HG03442 (cell line): Measurements from ENCODE around the gene SOX5.
"Not testable (repeated sequence)": the region's sequence is repeated elsewhere in the genome, so short reads cannot be mapped to it uniquely, and the experiment has no call there.

Source experiments
- ATAC-seq: cut with Tn5 transposase; IDR thresholded peaks from one replicate; pipeline ENCODE4 v1.9.1; 2021; ENCODE audit warnings: mild to moderate bottlenecking, moderate library complexity; ENCODE audit not compliant: unreplicated experiment

The SOX5 gene

DNA sequence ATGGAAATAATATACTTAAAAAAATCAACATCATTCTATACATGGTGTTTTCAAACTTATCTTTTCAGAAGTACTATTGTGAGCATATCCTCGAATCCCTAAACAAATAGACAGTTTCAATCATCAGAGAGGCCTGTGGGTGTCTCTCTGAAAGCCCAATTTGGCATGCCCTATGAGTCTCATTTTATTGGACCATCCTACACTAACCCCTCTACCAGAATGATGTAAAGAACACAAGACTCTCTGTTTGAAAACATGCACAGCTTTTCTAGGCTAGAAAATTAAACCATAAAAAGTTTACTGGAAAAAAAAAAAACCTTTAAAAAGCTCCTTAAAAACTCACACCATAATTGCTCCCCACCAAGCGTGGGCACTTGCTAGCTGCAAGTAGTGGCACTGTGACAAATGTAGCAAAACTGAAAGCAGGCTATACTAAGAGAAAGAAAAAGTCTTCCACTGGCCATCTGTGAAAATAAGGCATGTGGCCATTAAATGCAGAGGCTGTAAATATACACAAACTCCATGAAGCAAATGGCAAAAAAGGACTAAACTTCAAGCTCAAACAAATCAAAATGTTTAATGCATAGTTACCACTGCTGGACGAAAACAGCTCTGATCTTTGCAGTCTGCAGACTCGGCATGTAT, 394.2 kb downstream of the SOX5 start:
- ATAC-seq: no peak

DNA sequence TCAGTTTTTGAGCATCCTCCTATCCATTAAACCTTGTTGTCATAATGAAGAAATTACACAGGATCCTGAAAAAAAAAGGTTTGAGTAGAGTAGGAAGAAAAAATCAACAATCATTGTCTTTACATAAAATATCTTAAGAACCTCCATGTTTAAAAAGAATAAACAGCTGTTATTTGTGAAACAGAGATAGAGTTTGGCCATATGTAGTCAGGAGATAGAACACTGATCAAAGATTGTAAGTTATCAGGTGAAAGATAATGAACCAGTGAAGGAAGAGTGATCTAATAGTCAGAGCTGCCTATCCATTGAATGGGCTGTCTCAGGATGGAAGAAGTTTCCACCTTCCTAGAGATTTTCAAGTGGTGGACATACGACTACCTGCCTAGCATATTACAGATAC, 397.1 kb downstream of the SOX5 start:
- ATAC-seq: no peak

DNA sequence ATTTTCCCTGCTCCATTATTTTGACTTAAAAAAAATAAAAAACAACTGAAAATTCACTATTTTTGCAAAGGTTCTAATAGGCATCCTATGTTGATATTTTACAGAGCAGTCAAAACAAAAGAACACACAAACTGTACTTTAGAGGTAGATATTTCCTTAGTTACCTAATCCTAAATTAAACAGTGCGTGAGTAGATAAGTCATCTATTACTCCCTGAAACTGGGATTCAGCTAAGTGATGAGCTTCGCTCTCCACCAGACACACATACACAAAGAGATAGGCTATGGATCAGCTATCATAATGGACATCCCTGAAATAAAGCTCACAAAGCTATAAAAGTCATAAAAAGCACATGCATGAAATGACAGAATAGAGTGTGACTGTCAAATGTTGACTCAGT, 398.7 kb downstream of the SOX5 start:
- no peak for ATAC-seq

- no peak for ATAC-seq
These were observed 400.7 kb downstream of the SOX5 start for GRCh38 chr12:23548742-23549141.

- ATAC-seq: no peak
These were observed 402.7 kb downstream of the SOX5 start for GRCh38 chr12:23546756-23547155.

DNA sequence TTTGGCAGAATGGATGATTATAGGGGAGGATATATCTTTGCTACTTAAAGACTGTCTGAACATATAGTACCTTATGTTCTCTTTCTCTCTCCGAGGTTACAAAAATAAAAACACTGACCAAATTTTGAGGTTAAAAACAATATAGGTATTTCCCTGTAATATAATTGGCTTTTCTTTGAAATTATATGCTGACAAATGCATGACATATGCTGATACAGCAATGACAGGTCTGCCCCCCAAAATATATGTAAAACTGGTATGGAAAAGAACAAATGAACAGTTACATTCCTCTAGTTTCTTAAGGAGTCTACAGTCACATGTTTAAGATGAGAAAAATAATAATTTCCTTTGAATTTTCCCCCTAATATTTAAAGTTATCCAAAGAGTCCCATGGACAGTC, 405.7 kb downstream of the SOX5 start:
- no peak for ATAC-seq

DNA sequence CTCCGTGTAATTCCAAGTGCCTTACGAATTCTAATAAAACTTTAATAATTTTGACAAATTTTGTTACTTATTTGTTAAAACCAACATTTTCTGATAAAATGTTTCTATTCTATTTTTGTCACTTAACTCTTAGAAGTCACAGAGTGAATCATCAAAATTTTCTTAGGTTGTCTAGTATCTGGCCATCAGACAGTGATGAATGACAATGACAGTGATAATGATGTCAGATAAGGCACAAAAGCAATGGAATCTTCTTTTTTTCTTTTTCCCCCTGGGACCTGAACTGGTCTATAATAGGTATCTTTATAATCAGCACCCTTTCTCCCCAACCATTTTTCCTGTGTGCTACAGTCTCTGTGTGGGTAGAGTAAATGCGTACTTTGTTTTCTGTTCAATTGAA, 407.3 kb downstream of the SOX5 start:
- no peak for ATAC-seq

- ATAC-seq: no peak
These were observed 408.9 kb downstream of the SOX5 start for GRCh38 chr12:23540572-23540971.

GRCh38 chr12:23536293-23536692, 413.2 kb downstream of the SOX5 start:
- peak; percentile 93 for ATAC-seq

DNA sequence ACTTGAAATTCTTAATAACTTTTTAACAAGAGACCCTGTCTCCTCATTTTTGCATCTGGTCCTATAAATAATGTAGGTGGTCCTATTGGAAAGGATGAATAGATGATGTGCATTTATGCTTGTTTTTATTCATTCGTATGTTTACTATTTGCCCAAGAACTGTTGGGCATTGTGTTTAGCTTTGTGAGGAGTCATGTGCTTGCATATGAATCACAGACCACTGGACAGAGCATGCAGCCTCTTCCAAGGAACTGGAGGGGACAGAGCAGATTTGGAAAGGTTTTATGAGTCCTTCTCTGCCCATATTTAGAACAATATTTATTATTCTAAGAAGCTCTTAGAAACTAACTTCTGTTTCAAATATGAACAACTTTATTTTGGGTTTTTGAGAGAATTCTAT, 414.0 kb downstream of the SOX5 start:
- ATAC-seq: no peak

DNA sequence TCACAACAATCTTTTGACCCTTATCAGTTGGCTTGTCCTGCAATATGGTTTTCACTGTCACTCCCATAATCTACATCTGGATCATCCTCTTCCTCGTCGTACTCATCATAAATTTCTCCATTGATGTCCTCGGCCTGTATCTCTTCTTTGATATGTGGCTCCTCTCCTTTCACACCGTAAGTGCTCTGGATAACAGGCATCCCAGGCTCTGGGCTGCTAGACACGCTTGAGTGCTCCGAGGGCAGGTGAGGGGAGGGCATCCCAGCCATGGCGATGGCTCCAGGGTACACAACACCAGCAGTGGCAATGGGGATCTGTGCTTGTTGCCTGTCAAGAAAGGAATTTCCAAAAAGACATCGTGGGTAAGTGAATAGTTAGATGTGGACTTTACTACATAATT, 415.3 kb downstream of the SOX5 start:
- ATAC-seq: no peak

- no peak for ATAC-seq
These were observed 415.8 kb downstream of the SOX5 start for GRCh38 chr12:23533699-23534098.

- no peak for ATAC-seq
These were observed 416.2 kb downstream of the SOX5 start for GRCh38 chr12:23533265-23533664.

DNA sequence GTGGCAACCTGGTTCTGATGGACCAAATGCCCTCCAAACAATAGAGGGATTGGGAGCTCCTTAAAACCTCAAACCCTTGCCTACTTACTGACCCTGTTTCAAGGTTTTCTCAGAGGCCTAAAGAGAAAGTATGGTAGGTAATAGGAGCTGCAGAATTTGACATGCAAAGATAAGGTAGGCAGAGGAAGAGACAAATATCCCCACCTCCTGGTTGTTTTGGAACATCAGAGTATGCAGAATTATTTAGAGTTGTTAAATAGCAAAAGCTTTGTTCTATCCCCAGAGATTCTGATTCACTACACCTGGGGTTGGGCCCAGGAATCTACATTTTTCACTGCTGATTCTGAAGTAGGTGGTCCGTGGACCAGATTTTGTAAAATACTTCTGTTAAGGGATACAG, 421.2 kb downstream of the SOX5 start:
- no peak for ATAC-seq

DNA sequence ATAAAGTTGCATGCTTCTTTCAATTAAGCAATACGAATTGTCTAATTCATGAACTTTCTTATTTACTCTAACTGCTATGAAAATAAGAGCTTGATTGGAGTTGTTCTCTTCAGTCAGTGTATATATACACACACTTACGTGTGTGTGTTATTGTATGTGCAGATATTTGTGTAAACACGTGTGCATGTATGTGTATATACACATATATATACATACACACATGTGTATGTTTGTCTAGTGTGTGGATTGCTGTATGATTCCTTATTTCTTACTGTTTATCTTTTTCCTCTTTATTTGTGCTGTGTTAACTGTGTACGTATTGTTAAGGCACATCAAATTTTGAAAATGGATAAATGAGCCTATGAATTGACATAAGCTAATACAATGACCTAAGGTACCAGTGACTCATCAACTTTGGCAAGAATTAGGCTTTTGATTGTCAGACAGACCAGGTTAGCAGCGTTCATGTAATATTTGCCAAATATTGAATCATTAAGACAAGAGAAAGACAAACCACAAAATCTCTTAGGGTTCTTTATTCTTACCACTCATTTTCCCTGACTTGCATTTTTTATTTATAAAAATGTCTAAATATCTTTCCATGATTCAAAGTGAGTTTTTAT, 423.9 kb downstream of the SOX5 start:
- ATAC-seq: no peak

- ATAC-seq: no peak
These were observed 426.1 kb downstream of the SOX5 start for GRCh38 chr12:23523339-23523738.

DNA sequence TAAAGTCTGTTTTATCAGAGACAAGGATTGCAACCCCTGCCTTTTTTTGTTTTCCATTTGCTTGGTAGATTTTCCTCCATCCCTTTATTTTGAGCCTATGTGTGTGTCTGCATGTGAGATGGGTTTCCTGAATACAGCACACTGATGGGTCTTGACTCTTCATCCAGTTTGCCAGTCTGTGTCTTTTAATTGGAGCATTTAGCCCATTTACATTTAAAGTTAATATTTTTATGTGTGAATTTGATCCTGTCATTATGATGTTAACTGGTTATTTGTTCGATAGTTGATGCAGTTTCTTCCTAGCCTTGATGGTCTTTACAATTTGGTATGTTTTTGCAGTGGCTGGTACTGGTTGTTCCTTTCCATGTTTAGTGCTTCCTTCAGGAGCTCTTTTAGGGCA, 430.0 kb downstream of the SOX5 start:
- not testable (repeated sequence) for ATAC-seq

GRCh38 chr12:23515785-23516184, 433.7 kb downstream of the SOX5 start:
- ATAC-seq: not testable (repeated sequence)

DNA sequence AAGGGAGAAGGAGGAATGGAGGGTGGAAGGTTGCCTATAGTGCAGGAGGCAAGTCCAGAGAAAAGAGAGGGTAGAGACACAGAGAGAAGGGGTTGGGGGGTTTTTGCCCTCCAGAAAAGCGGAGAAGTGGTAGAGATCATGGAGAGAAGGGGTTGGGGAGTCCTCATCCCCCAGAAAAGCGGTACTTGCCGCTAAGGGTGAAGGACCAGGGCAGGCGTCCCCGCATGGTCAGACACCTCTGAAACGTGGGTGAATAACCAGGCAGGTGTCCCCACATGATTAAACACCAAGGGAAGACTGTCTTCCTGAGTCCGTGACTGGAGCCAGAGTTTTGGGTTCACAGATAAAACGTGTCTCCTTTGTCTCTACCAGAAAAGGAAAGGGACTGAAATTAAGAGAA, 439.0 kb downstream of the SOX5 start:
- no peak for ATAC-seq

- ATAC-seq: not testable (repeated sequence)
These were observed 439.6 kb downstream of the SOX5 start for GRCh38 chr12:23509832-23510231.

GRCh38 chr12:23507785-23508184, 441.7 kb downstream of the SOX5 start:
- not testable (repeated sequence) for ATAC-seq

DNA sequence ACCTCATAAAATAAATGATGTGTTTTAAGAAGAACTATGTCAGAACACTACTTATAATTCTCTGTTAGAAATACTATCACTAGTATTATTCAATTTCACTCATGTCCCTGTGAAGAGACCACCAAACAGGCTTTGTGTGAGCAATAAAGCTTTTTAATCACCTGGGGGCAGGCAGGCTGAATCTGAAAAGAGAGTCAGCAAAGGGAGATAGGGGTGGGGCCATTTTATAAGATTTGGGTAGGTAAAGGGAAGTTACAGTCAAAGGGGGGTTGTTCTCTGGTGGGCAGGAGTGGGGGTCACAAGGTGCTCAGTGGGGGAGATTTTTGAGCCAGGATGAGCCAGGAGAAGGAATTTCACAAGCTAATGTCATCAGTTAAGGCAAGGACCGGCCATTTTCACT, 443.7 kb downstream of the SOX5 start:
- not testable (repeated sequence) for ATAC-seq
